Panc1 (cell line): ENCODE measurements around the gene BMP3. TPM values are rescaled to one million over a fixed set of nuclear protein-coding genes. Genes with fewer than 3 reads are reported as not detected.

Experiments used
- ATAC-seq: fragments of 200-7000 bp; cut with Tn5 transposase; 2 replicates; pipeline ENCODE4 v1.9.1; 2020; ENCODE audit warnings: mild to moderate bottlenecking, moderate library complexity
- BruUV-seq: library from RNA; stranded (reverse); fragments of 400-500 nt; replicated peaks from 2 replicates; lab custom pipeline; 2021; lab: Mats Ljungman, UMichigan
- CTCF ChIA-PET: fragments of 300-600 bp; sonication (Branson Sonifier 250); formaldehyde crosslinking; loops from one replicate; lab custom pipeline; 2022; ENCODE audit warnings: antibody characterized with exemption; lab: Charles Lee
- POLR2A ChIA-PET: fragments of 300-600 bp; sonication (Branson Sonifier 250); formaldehyde crosslinking; loops from one replicate; lab custom pipeline; 2022; ENCODE audit warnings: antibody characterized with exemption; lab: Charles Lee
- DNase-seq: peaks from one replicate; pipeline ENCODE4 v3.0.0-alpha.2; 2010; ENCODE audit warnings: low read depth, low spot score
- H3K27ac ChIP-seq: 2 replicates; pipeline ENCODE4 v1.5.1; 2011; ENCODE audit warnings: mild to moderate bottlenecking, low read length, inconsistent platforms
- H3K27me3 ChIP-seq: fragments of 200-500 bp; sonication (Bioruptor generic); 2 replicates; pipeline ENCODE4 v1.6.0; 2014; ENCODE audit warnings: low read length, inconsistent platforms; ENCODE audit not compliant: control insufficient read depth, insufficient read depth
- H3K36me3 ChIP-seq: fragments of 200-500 bp; sonication (Bioruptor generic); 2 replicates; pipeline ENCODE4 v1.5.1; 2014; ENCODE audit warnings: inconsistent platforms, mild to moderate bottlenecking, low read length, moderate library complexity; ENCODE audit not compliant: control insufficient read depth, insufficient read depth
- H3K4me1 ChIP-seq: 2 replicates; pipeline ENCODE4 v1.5.1; 2011; ENCODE audit warnings: inconsistent platforms, mild to moderate bottlenecking, low read length, moderate library complexity; ENCODE audit not compliant: control insufficient read depth, insufficient read depth
- H3K4me3 ChIP-seq, 2 experiments: 2 replicates each; pipeline ENCODE4 v1.5.1; 2011 to 2012; ENCODE audit warnings: low read depth in 2 of 2, low read length in 2 of 2, mild to moderate bottlenecking in 2 of 2, inconsistent platforms in 1 of 2, moderate library complexity in 1 of 2
- H3K9me3 ChIP-seq: fragments of 200-500 bp; sonication (Bioruptor generic); 2 replicates; pipeline ENCODE4 v1.5.1; 2014; ENCODE audit warnings: low read depth, mild to moderate bottlenecking, inconsistent platforms, low read length, moderate library complexity; ENCODE audit not compliant: control insufficient read depth, insufficient read depth
- POLR2AphosphoS5 ChIP-seq: IDR thresholded peaks from 2 replicates; pipeline ENCODE4 v1.6.1; 2012; ENCODE audit warnings: mild to moderate bottlenecking, low read depth, low read length, moderate library complexity
- SIN3A ChIP-seq: IDR thresholded peaks from 2 replicates; pipeline ENCODE4 v1.6.1; 2012; ENCODE audit warnings: low read depth, mild to moderate bottlenecking, low read length, moderate library complexity, borderline replicate concordance; ENCODE audit not compliant: insufficient read depth
- TCF7L2 ChIP-seq: IDR thresholded peaks from 2 replicates; pipeline ENCODE4 v1.6.1; 2011; ENCODE audit warnings: mild to moderate bottlenecking, low read depth, low read length, inconsistent platforms
- in situ Hi-C: cut with HindIII; loops from 2 replicates; pipeline ENCODE4 v1.10.0; 2016; ENCODE audit warnings: low sequenced_read_pairs, low pct_unique_long_range_greater_than_20kb
- intact Hi-C: fragments of 100-400 bp; cut with micrococcal nuclease; formaldehyde crosslinking; loops from one replicate; pipeline ENCODE4 v1.10.0; 2022; ENCODE audit not compliant: unreplicated experiment
- total RNA-seq: library from RNA; stranded (reverse); gene quantifications from one replicate; pipeline ENCODE4 v1.2.1, GENCODE V29; 2021; ENCODE audit not compliant: unreplicated experiment
- TF ChIP-seq, protein P1 (sequence below): fragments of 450-650 bp; IDR thresholded peaks from 2 replicates; pipeline ENCODE4 v1.5.1; 2017; ENCODE audit warnings: mild to moderate bottlenecking
- TF ChIP-seq, protein P2 (sequence below), 2 experiments: IDR thresholded peaks; 2 replicates each; pipeline ENCODE4 v1.6.1; 2011 to 2012; ENCODE audit warnings: low read depth in 2 of 2, control low read depth in 1 of 2, low read length in 1 of 2, mild to moderate bottlenecking in 1 of 2, moderate library complexity in 1 of 2; ENCODE audit not compliant: insufficient read depth in 1 of 2

BMP3 gene
- total RNA-seq, 1 experiment from 2014 or later = 0.08 TPM

DNA sequence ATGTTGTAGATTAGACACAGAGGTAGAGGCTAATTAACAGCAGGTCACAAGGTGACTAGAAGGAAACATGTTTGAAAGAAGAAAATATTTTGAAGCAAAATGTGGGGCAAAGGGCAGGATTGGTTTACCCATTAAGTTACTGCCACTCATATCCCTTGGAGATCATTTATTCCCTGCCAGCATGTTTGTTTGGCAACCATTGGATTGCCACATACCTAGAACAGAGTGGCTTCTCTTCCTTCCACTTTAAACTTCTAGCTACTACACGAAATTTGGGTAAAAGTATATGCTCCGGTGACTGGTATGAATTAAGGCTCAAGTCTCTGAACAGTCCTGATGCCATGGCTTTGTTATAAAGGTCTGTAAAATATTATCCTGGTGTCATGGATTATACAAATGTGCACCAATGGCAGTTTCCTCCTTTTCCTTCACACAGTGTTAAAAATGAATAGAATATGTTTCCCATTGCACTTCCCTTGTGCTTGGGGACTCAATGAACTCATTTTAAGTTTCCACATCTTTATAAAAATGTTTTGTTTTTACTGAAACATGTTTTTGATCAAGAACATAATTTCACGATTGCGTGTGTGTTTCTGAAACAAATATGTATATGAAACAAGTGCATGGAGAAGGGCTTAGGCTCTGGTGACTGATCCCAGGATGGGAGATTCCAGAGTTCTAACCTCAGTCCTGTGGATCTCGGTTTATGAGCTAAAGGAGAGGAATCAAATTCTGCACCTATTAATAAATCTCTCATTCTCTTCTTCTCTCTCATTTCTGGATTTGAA is 12.3 kb downstream of the BMP3 start:
- H3K9me3 ChIP-seq = no peaks in the 10 kb centered on the region
- TF ChIP-seq, protein P1, sequence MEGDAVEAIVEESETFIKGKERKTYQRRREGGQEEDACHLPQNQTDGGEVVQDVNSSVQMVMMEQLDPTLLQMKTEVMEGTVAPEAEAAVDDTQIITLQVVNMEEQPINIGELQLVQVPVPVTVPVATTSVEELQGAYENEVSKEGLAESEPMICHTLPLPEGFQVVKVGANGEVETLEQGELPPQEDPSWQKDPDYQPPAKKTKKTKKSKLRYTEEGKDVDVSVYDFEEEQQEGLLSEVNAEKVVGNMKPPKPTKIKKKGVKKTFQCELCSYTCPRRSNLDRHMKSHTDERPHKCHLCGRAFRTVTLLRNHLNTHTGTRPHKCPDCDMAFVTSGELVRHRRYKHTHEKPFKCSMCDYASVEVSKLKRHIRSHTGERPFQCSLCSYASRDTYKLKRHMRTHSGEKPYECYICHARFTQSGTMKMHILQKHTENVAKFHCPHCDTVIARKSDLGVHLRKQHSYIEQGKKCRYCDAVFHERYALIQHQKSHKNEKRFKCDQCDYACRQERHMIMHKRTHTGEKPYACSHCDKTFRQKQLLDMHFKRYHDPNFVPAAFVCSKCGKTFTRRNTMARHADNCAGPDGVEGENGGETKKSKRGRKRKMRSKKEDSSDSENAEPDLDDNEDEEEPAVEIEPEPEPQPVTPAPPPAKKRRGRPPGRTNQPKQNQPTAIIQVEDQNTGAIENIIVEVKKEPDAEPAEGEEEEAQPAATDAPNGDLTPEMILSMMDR = no peak
- TF ChIP-seq POLR2AphosphoS5 = no peak
- TF ChIP-seq SIN3A = no peak
- no peak for TF ChIP-seq TCF7L2
- TF ChIP-seq, protein P2, sequence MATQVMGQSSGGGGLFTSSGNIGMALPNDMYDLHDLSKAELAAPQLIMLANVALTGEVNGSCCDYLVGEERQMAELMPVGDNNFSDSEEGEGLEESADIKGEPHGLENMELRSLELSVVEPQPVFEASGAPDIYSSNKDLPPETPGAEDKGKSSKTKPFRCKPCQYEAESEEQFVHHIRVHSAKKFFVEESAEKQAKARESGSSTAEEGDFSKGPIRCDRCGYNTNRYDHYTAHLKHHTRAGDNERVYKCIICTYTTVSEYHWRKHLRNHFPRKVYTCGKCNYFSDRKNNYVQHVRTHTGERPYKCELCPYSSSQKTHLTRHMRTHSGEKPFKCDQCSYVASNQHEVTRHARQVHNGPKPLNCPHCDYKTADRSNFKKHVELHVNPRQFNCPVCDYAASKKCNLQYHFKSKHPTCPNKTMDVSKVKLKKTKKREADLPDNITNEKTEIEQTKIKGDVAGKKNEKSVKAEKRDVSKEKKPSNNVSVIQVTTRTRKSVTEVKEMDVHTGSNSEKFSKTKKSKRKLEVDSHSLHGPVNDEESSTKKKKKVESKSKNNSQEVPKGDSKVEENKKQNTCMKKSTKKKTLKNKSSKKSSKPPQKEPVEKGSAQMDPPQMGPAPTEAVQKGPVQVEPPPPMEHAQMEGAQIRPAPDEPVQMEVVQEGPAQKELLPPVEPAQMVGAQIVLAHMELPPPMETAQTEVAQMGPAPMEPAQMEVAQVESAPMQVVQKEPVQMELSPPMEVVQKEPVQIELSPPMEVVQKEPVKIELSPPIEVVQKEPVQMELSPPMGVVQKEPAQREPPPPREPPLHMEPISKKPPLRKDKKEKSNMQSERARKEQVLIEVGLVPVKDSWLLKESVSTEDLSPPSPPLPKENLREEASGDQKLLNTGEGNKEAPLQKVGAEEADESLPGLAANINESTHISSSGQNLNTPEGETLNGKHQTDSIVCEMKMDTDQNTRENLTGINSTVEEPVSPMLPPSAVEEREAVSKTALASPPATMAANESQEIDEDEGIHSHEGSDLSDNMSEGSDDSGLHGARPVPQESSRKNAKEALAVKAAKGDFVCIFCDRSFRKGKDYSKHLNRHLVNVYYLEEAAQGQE (IDR thresholded peaks at IDR 0.05; ENCODE audit: insufficient read depth in 1 of 2, low read depth in 2 of 2, low read length in 1 of 2) = no peak
- CTCF ChIA-PET = no interaction called here
- no peaks in the 10 kb centered on the region for H3K4me1 ChIP-seq
- POLR2A ChIA-PET = no interaction called here
- no peak overlapping the region for H3K27ac ChIP-seq
- DNase-seq (no peak), ATAC-seq (no peak)
- H3K36me3 ChIP-seq = no peaks in the 10 kb centered on the region
- intact Hi-C loops = loop anchor here (10.0 kb wide), 1 partner anchor 418 kb away; no protein-coding TSS in a partner anchor
- H3K27me3 ChIP-seq = no peaks in the 10 kb centered on the region
- BruUV-seq = no TSS peak
- in situ Hi-C loops = no loop called here
- no peak overlapping the region for H3K4me3 ChIP-seq

DNA sequence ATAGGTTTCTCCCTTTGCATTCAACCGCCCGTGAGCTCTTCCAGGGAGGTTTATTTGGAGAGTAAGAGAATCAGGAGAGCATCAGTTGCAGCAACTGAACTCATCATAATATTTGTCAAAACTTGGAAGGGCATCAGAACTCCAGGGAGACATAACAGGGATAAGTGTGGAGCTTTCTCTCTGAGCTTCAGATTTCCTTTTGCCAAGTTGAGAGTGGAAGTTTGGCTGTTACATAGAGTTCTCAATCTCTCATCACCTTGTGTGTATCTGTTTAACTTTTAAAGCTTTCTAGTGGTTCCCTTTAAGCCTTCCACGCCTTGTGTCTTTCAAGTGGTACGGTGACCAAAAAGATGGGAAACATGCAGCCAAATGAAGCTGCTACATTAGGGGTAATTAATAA is 18.8 kb downstream of the BMP3 start:
- no TSS peak for BruUV-seq
- DNase-seq (no peak), ATAC-seq (no peak)
- Histone ChIP-seq H3K36me3 (no peaks in the 10 kb centered on the region), H3K27ac (no peak overlapping the region), H3K4me1 (no peaks in the 10 kb centered on the region), H3K4me3 (no peak overlapping the region), H3K9me3 (no peaks in the 10 kb centered on the region), H3K27me3 (no peaks in the 10 kb centered on the region)
- intact Hi-C loops (loop anchor here (10.0 kb wide), 1 partner anchor 425 kb away; no protein-coding TSS in a partner anchor), in situ Hi-C loops (no loop called here)
- CTCF ChIA-PET = no interaction called here
- POLR2A ChIA-PET = no interaction called here
- TF ChIP-seq, protein P2 (IDR thresholded peaks at IDR 0.05; ENCODE audit: insufficient read depth in 1 of 2, low read depth in 2 of 2, low read length in 1 of 2) = no peak
- TF ChIP-seq POLR2AphosphoS5 (no peak), TCF7L2 (no peak), SIN3A (no peak)
- TF ChIP-seq, protein P1 = no peak
